NCI-H1105 treated with DMSO at 0.1 percent for 48 hours (cell line): ENCODE results near the gene TIMM29.
"Not testable (repeated sequence)": the region's sequence is repeated elsewhere in the genome, so short reads cannot be mapped to it uniquely, and the experiment has no call there.

Source experiments
- DNase-seq: peaks from one replicate; lab custom pipeline; 2025; lab: John Stamatoyannopoulos, UW

TIMM29 gene

GRCh38 chr19:10945264-10945663 lies 16.7 kb downstream of the TIMM29 start:
- DNase-seq: no peak

- no peak for DNase-seq
These were observed 18.5 kb downstream of the TIMM29 start for GRCh38 chr19:10946958-10947657.

- DNase-seq: no peak
These were observed 24.2 kb downstream of the TIMM29 start for GRCh38 chr19:10952809-10953208.

GRCh38 chr19:10959277-10959968 lies 30.8 kb downstream of the TIMM29 start:
- DNase-seq: not testable (repeated sequence)

- peak; percentile 95 for DNase-seq
These were observed 31.9 kb downstream of the TIMM29 start, which contains the start of gene SMARCA4 for GRCh38 chr19:10960314-10961072. TSS of gene SMARCA4 (plus strand) at chr19:10961030. CDS start at chr19:10984152, 23,122 bp downstream.

GRCh38 chr19:10961073-10961860 lies 32.7 kb downstream of the TIMM29 start:
- DNase-seq: peak; percentile 67

- no peak for DNase-seq
These were observed 34.3 kb downstream of the TIMM29 start for GRCh38 chr19:10962863-10963262.

GRCh38 chr19:10963865-10964264 lies 35.3 kb downstream of the TIMM29 start:
- DNase-seq: no peak

- DNase-seq: no peak
These were observed 36.3 kb downstream of the TIMM29 start for GRCh38 chr19:10964903-10965302.

- no peak for DNase-seq
These were observed 36.8 kb downstream of the TIMM29 start for GRCh38 chr19:10965398-10965797.

GRCh38 chr19:10966809-10967208 lies 38.2 kb downstream of the TIMM29 start:
- no peak for DNase-seq

- peak; percentile 80 for DNase-seq
These were observed 40.0 kb downstream of the TIMM29 start for GRCh38 chr19:10968527-10969135.

- DNase-seq: no peak
These were observed 42.6 kb downstream of the TIMM29 start for GRCh38 chr19:10971107-10971726.

- DNase-seq: no peak
These were observed 46.9 kb downstream of the TIMM29 start for GRCh38 chr19:10975374-10976130.

- no peak for DNase-seq
These were observed 47.7 kb downstream of the TIMM29 start for GRCh38 chr19:10976131-10976892.

GRCh38 chr19:10977742-10978092 lies 49.1 kb downstream of the TIMM29 start:
- no peak for DNase-seq
